Trophoblast cell (in vitro differentiated cells and primary cell): ENCODE measurements around the gene TRMT13. TPM values are rescaled to one million over a fixed set of nuclear protein-coding genes. Genes with fewer than 3 reads are reported as not detected.
A peak's percentile ranks its signal among the peaks of the same experiment; 100 is the strongest.

Source experiments
- DNase-seq, 2 donors: peaks; one replicate each; pipeline ENCODE4 v3.0.0-alpha.2; 2016
- H2AFZ ChIP-seq: 2 replicates; pipeline ENCODE4 v1.6.1; 2013; ENCODE audit warnings: low read length, moderate library complexity, mild to moderate bottlenecking; ENCODE audit not compliant: insufficient read depth, poor library complexity
- H2AK5ac ChIP-seq: 2 replicates; pipeline ENCODE4 v1.6.1; 2013; ENCODE audit warnings: mild to moderate bottlenecking, low read length
- H2BK120ac ChIP-seq: 2 replicates; pipeline ENCODE4 v1.6.1; 2013; ENCODE audit warnings: low read length, mild to moderate bottlenecking, moderate library complexity; ENCODE audit not compliant: insufficient read depth, poor library complexity
- H2BK12ac ChIP-seq: 2 replicates; pipeline ENCODE4 v1.6.1; 2013; ENCODE audit warnings: mild to moderate bottlenecking, low read length, moderate library complexity
- H2BK5ac ChIP-seq: 2 replicates; pipeline ENCODE4 v1.6.1; 2013; ENCODE audit warnings: low read length, low read depth, moderate library complexity, mild to moderate bottlenecking; ENCODE audit not compliant: poor library complexity
- H3K14ac ChIP-seq: 2 replicates; pipeline ENCODE4 v1.6.1; 2013; ENCODE audit warnings: mild to moderate bottlenecking, low read length
- H3K18ac ChIP-seq: 2 replicates; pipeline ENCODE4 v1.6.1; 2013; ENCODE audit warnings: mild to moderate bottlenecking, low read length
- H3K23ac ChIP-seq: 2 replicates; pipeline ENCODE4 v1.6.1; 2013; ENCODE audit warnings: low read length
- H3K27ac ChIP-seq: 2 replicates; pipeline ENCODE4 v1.5.1; 2013; ENCODE audit warnings: low read depth, mild to moderate bottlenecking, inconsistent platforms, low read length, moderate library complexity
- H3K27me3 ChIP-seq: 2 replicates; pipeline ENCODE4 v1.6.1; 2013; ENCODE audit warnings: inconsistent platforms, mild to moderate bottlenecking, low read length, moderate library complexity; ENCODE audit not compliant: insufficient read depth
- H3K36me3 ChIP-seq, 2 experiments: 1 replicate in 1 of 2; 2 replicates in 1 of 2; pipeline ENCODE4 v1.6.1; 2013; ENCODE audit warnings: low read length in 2 of 2, mild to moderate bottlenecking in 2 of 2, moderate library complexity in 1 of 2; ENCODE audit not compliant: insufficient read depth in 2 of 2, control insufficient read depth in 1 of 2
- H3K4ac ChIP-seq: 2 replicates; pipeline ENCODE4 v1.6.1; 2013; ENCODE audit warnings: low read depth, mild to moderate bottlenecking, low read length, moderate library complexity
- H3K4me1 ChIP-seq, 2 experiments: 1 replicate in 1 of 2; 2 replicates in 1 of 2; pipeline ENCODE4 v1.6.1; 2013; ENCODE audit warnings: low read length in 2 of 2, mild to moderate bottlenecking in 2 of 2, moderate library complexity in 1 of 2; ENCODE audit not compliant: insufficient read depth in 2 of 2, control insufficient read depth in 1 of 2
- H3K4me2 ChIP-seq: 2 replicates; pipeline ENCODE4 v1.6.1; 2013; ENCODE audit warnings: inconsistent platforms, mild to moderate bottlenecking, low read length, moderate library complexity
- H3K4me3 ChIP-seq: 2 replicates; pipeline ENCODE4 v1.5.1; 2013; ENCODE audit warnings: mild to moderate bottlenecking, low read depth, low read length, inconsistent platforms
- H3K79me1 ChIP-seq: one replicate; pipeline ENCODE4 v1.6.1; 2013; ENCODE audit warnings: low read length
- H3K79me2 ChIP-seq: 2 replicates; pipeline ENCODE4 v1.6.1; 2013; ENCODE audit warnings: low read length, mild to moderate bottlenecking; ENCODE audit not compliant: control insufficient read depth, insufficient read depth, poor library complexity
- H3K9ac ChIP-seq: 2 replicates; pipeline ENCODE4 v1.6.1; 2013; ENCODE audit warnings: mild to moderate bottlenecking, low read length
- H3K9me3 ChIP-seq: 2 replicates; pipeline ENCODE4 v1.6.1; 2013; ENCODE audit warnings: low read depth, mild to moderate bottlenecking, control low read depth, inconsistent platforms, low read length; ENCODE audit not compliant: insufficient read depth
- H4K12ac ChIP-seq: 2 replicates; pipeline ENCODE4 v1.6.1; 2013; ENCODE audit warnings: low read depth, mild to moderate bottlenecking, low read length, moderate library complexity
- H4K8ac ChIP-seq: 2 replicates; pipeline ENCODE4 v1.6.1; 2013; ENCODE audit warnings: low read depth, mild to moderate bottlenecking, low read length, moderate library complexity
- H4K91ac ChIP-seq: one replicate; pipeline ENCODE4 v1.6.1; 2013; ENCODE audit warnings: low read depth, mild to moderate bottlenecking, low read length, moderate library complexity
- WGBS: extraction: QIAGEN DNeasy Blood & Tissue Kit; methylation state at CpG from one replicate; pipeline ENCODE4 v1.1.7; 2013; ENCODE audit warnings: missing lambda C conversion rate; ENCODE audit not compliant: insufficient read length, insufficient coverage; ENCODE audit errors: extremely low coverage; 5-methylcytosine and 5-hydroxymethylcytosine counted together
- polyA plus RNA-seq: library from polyadenylated mRNA; stranded (reverse); fragments of 200-250 nt; gene quantifications from 2 replicates; pipeline ENCODE4 v1.2.3, GENCODE V29; 2013

TRMT13 gene, protein sequence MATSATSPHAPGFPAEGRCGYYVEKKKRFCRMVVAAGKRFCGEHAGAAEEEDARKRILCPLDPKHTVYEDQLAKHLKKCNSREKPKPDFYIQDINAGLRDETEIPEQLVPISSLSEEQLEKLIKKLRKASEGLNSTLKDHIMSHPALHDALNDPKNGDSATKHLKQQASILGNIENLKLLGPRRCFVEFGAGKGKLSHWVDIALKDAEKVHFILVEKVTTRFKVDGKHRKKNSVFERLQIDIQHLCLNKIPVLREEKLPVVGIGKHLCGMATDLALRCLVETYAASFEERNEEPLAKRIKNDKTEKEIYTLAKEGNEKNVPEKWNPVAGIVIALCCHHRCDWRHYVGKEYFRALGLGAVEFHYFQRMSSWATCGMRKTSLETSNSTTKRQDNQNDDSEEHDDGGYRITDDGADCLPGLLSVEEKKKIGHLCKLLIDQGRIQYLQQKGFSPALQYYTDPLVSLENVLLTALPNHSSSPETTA
- polyA plus RNA-seq, result 6.4 and 7.5 TPM in 2 replicates

DNA sequence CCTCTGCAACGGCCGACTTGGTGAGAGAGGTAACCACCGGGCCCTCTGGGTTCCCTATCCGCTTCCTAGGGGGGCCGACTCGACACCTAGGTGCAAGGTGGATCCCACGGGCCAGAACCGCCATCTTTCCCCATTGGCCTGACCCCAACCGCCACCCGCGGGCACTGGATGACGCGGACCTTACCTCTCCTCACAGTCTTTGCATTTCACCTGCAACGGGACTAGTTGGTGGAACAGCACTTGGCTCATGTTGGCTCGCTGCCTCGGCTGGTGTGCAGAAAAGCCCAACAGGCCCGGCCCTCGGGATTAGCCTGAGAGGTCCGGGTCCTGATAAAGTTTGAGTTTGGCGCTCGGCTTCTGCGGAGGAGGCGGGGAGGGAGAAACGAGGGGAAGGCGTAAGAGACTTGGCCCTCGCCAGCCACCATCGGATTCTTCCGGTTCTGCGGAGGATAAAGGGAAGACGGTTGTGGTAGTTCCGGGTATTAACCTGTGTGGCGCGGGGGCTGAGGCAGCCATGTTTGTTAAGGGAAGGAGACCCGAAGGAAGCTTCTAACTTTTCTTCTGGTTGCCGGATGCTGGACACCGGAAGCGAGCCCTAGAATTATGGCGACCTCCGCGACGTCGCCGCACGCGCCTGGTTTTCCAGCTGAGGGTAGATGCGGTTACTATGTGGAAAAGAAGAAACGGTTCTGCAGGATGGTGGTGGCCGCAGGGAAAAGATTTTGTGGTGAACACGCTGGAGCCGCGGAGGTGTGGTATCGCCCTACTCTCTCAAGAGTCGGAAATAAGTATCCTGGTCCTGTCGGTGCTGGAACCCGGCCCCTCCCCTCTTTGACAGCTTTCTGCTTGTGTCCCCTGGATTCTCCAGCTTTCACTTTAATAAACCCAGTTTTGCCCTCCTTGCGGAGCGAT, at the start of gene TRMT13, which contains the start of gene SASS6:
Gene TRMT13 (plus strand): TSS at position 598 of the 912 bp plus-strand sequence. CDS start 6 bp downstream, at position 604.
Gene SASS6 (minus strand): TSS at position 365 of the 912 bp plus-strand sequence. CDS start 116 bp downstream, at position 249.
- Histone ChIP-seq H3K79me2 (peaks cover 10% of the 10 kb centered on the region), H2AFZ (peak within 1 kb of the TSS; percentile 97), H2AK5ac (peak within 1 kb of the TSS; percentile 46), H3K27ac (peak within 1 kb of the TSS; percentile 22), H4K12ac (peak within 1 kb of the TSS; percentile 81), H4K91ac (peak within 1 kb of the TSS; percentile 59), H3K4me2 (peak within 1 kb of the TSS; percentile 70), H3K9me3 (no peaks in the 10 kb centered on the region), H3K27me3 (no peaks in the 10 kb centered on the region), H3K23ac (no peak within 1 kb of the TSS), H3K4me3 (peak within 1 kb of the TSS; percentile 84), H2BK5ac (peak within 1 kb of the TSS; percentile 43), H3K14ac (peak within 1 kb of the TSS; percentile 63), H2BK12ac (no peak within 1 kb of the TSS), H3K4me1 (peaks cover 0 to 1% of the 10 kb centered on the region in 2 experiments), H3K18ac (peak within 1 kb of the TSS; percentile 45), H4K8ac (peak within 1 kb of the TSS; percentile 92), H3K4ac (peak within 1 kb of the TSS; percentile 83), H3K9ac (peak within 1 kb of the TSS; percentile 30), H3K79me1 (peaks cover 6% of the 10 kb centered on the region), H2BK120ac (peak within 1 kb of the TSS; percentile 70), H3K36me3 (peaks cover 4 to 8% of the 10 kb centered on the region in 2 experiments)
- peak; percentile 95 to 98 for DNase-seq
- WGBS, result no CpG with 5 or more reads among the region's 57 CpGs

DNA sequence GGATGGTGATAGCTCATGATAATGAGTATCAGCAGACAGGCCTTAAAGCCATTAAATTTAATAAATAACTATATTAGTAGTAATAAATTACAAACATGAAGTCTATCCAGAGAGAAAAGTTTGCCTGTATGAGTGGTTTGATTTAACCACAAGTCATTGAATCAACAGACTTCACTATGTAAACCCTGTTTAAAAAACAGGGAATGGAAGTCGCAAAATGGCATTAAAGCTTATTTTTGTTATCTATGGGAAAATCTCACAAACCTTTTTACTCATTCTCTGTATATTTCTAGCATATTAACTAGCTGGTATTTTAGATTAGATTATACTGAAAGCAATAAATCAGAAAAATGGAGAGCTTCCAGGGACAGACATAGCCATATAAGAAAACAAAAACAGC, 45.6 kb upstream of the TRMT13 start:
- Histone ChIP-seq H3K4ac (no peak overlapping the region), H3K79me1 (no peaks in the 10 kb centered on the region), H3K36me3 (peaks cover 3 to 5% of the 10 kb centered on the region in 2 experiments), H3K79me2 (no peaks in the 10 kb centered on the region), H4K91ac (no peak overlapping the region), H3K23ac (no peak overlapping the region), H3K9ac (no peak overlapping the region), H2AK5ac (no peak overlapping the region), H2BK12ac (no peak overlapping the region), H4K8ac (no peak overlapping the region), H3K14ac (no peak overlapping the region), H3K4me3 (no peak overlapping the region), H3K27ac (no peak overlapping the region), H2BK5ac (no peak overlapping the region), H3K9me3 (no peaks in the 10 kb centered on the region), H3K27me3 (no peaks in the 10 kb centered on the region), H2BK120ac (no peak overlapping the region), H2AFZ (no peak overlapping the region), H3K18ac (no peak overlapping the region), H4K12ac (no peak overlapping the region), H3K4me1 (no peaks in the 10 kb centered on the region), H3K4me2 (no peak overlapping the region)
- no peak for DNase-seq
- WGBS, result no CpG with 5 or more reads among the region's 1 CpG

DNA sequence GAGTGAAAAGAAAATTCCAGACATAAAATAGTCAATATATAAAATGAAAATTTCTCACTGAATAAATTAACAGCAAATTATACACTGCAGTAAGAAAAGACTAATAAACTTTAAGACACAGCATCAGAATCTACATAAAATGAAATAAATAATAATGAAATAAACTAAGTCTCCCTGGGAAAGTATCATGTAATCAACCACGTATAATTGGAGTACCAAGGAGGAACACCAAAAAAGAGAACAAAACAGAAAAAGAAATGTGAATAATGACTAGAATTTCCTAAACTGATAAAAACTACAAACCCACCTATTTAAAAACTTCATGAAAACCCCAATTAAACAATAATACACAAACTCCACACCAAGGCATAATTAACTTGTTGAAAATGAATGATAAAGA, 43.9 kb upstream of the TRMT13 start:
- H4K12ac ChIP-seq, result no peak overlapping the region
- DNase-seq, result no peak
- no peak overlapping the region for H2BK5ac ChIP-seq
- no peak overlapping the region for H3K4ac ChIP-seq
- H2BK12ac ChIP-seq, result no peak overlapping the region
- no CpG with 5 or more reads among the region's 1 CpG for WGBS
- no peak overlapping the region for H4K8ac ChIP-seq
- H3K27ac ChIP-seq, result no peak overlapping the region
- peaks cover 7 to 10% of the 10 kb centered on the region in 2 experiments for H3K36me3 ChIP-seq
- H2AK5ac ChIP-seq, result no peak overlapping the region
- H4K91ac ChIP-seq, result no peak overlapping the region
- no peaks in the 10 kb centered on the region for H3K79me2 ChIP-seq
- no peaks in the 10 kb centered on the region for H3K4me1 ChIP-seq
- no peak overlapping the region for H2BK120ac ChIP-seq
- H3K9ac ChIP-seq, result no peak overlapping the region
- no peaks in the 10 kb centered on the region for H3K79me1 ChIP-seq
- H3K23ac ChIP-seq, result no peak overlapping the region
- no peaks in the 10 kb centered on the region for H3K9me3 ChIP-seq
- H2AFZ ChIP-seq, result no peak overlapping the region
- H3K4me3 ChIP-seq, result no peak overlapping the region
- H3K18ac ChIP-seq, result no peak overlapping the region
- no peak overlapping the region for H3K14ac ChIP-seq
- no peaks in the 10 kb centered on the region for H3K27me3 ChIP-seq
- H3K4me2 ChIP-seq, result no peak overlapping the region

DNA sequence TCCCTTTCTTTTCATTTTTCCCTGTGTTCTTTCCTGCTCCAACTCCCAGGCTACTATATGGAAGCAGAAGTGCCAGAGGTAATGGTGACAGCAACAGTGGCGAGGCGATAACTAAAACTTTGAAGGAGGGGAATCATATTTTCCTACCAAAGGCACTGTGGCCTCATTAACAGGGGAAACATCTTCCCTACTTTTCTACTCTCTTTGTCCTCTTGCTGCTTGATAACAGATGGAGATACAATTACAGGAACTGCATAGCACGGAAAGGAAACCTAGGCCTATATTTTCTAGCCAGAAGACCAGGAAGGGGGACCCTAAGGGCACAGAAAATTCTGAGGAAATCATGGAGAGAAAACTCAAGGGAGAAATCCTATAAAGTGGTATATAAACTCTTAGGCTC, 42.5 kb upstream of the TRMT13 start:
- H2AFZ ChIP-seq, result no peak overlapping the region
- no peak overlapping the region for H4K8ac ChIP-seq
- H3K9ac ChIP-seq, result no peak overlapping the region
- no peak for DNase-seq
- H3K4me3 ChIP-seq, result no peak overlapping the region
- H3K4me2 ChIP-seq, result no peak overlapping the region
- H3K79me1 ChIP-seq, result no peaks in the 10 kb centered on the region
- no peaks in the 10 kb centered on the region for H3K9me3 ChIP-seq
- H3K36me3 ChIP-seq, result peaks cover 7 to 12% of the 10 kb centered on the region in 2 experiments
- no peak overlapping the region for H3K27ac ChIP-seq
- no peak overlapping the region for H3K18ac ChIP-seq
- no peak overlapping the region for H2BK12ac ChIP-seq
- no peak overlapping the region for H3K23ac ChIP-seq
- H3K27me3 ChIP-seq, result no peaks in the 10 kb centered on the region
- no peak overlapping the region for H2BK120ac ChIP-seq
- H3K14ac ChIP-seq, result no peak overlapping the region
- no peak overlapping the region for H2BK5ac ChIP-seq
- H3K4me1 ChIP-seq, result no peaks in the 10 kb centered on the region
- H3K4ac ChIP-seq, result no peak overlapping the region
- no CpG with 5 or more reads among the region's 3 CpGs for WGBS
- H4K12ac ChIP-seq, result no peak overlapping the region
- no peak overlapping the region for H2AK5ac ChIP-seq
- no peaks in the 10 kb centered on the region for H3K79me2 ChIP-seq
- no peak overlapping the region for H4K91ac ChIP-seq
